DND-41 (cell line): ENCODE measurements around the gene RRM1.

Source experiments
- CTCF ChIP-seq: IDR thresholded peaks from 2 replicates; pipeline ENCODE4 v1.5.1; 2012; ENCODE audit warnings: borderline replicate concordance, low read length, moderate library complexity, mild to moderate bottlenecking; ENCODE audit not compliant: poor library complexity, severe bottlenecking; ENCODE audit errors: extremely low read depth
- EZH2 ChIP-seq: IDR thresholded peaks from 3 replicates; pipeline ENCODE4 v1.6.1; 2012; ENCODE audit warnings: borderline replicate concordance, low read depth, mild to moderate bottlenecking, moderate library complexity, low read length, inconsistent platforms; ENCODE audit not compliant: severe bottlenecking

DNA sequence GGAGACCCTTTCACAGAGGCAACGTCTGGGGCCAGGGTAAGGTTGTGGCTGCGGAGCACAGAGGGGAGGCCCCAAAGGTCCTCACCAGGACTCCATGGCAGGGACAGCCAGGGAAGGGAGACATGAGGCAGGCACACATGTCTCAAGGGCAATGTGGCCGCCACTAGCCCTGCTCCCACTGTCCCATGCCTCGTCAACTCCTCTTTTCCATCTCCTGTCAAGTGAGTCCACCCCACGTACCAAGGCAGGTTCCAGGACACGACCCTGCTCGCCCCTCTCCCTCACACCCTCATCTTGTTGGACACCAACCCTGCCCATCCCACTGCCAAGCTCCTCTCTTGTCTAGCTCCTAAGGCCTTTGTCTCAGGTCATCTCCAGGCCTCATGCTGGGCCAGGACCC is 73.2 kb downstream of the RRM1 start:
- TF ChIP-seq CTCF (no peak), EZH2 (no peak)
